Right lobe of liver (tissue), 4 donors: Measurements from ENCODE around the gene EEF2K.

Experiments
- CTCF ChIP-seq, 4 donors: fragments of 200-600 bp in 3 of 4; fragments of 450-650 bp in 1 of 4; IDR thresholded peaks; one replicate each; pipeline versions ENCODE4 v1.5.1 to v1.8.0; 2016 to 2022; ENCODE audit warnings: antibody characterized with exemption in 4 of 4, mild to moderate bottlenecking in 2 of 4
- POLR2A ChIP-seq: fragments of 450-650 bp; IDR thresholded peaks from one replicate; pipeline ENCODE4 v1.6.1; 2017; ENCODE audit warnings: antibody characterized with exemption, mild to moderate bottlenecking
- donor health status: DM: no; HTN: no; CAD: no.
- donor health status: DM: no; HTN: no; CAD: no.
- donor health status: DM: no; HTN: yes; CAD: no.

- no peak for TF ChIP-seq CTCF (IDR thresholded peaks at IDR 0.05)
- no peak for TF ChIP-seq POLR2A
Observed at GRCh38 chr16:22210854-22211253, 4.8 kb downstream of the EEF2K start.
